Mesenchymal stem cell (in vitro differentiated cells and primary cell): ENCODE measurements around the gene METTL15.
"Not testable (repeated sequence)": the region's sequence is repeated elsewhere in the genome, so short reads cannot be mapped to it uniquely, and the experiment has no call there.

Source experiments
- DNase-seq: peaks from one replicate; pipeline ENCODE4 v3.0.0-alpha.2; 2013
- H2AFZ ChIP-seq: one replicate; pipeline ENCODE4 v1.6.1; 2013; ENCODE audit warnings: low read depth, mild to moderate bottlenecking, control low read depth, inconsistent platforms, low read length, moderate library complexity
- H2AK5ac ChIP-seq: 2 replicates; pipeline ENCODE4 v1.6.1; 2013; ENCODE audit warnings: low read length, moderate library complexity, mild to moderate bottlenecking, inconsistent platforms; ENCODE audit not compliant: severe bottlenecking
- H2BK120ac ChIP-seq: one replicate; pipeline ENCODE4 v1.6.1; 2013; ENCODE audit warnings: low read depth, mild to moderate bottlenecking, inconsistent platforms, low read length, moderate library complexity
- H2BK12ac ChIP-seq, 2 experiments: one replicate each; pipeline ENCODE4 v1.6.1; 2013; ENCODE audit warnings: inconsistent platforms in 2 of 2, low read length in 2 of 2, mild to moderate bottlenecking in 2 of 2, moderate library complexity in 2 of 2, control low read depth in 1 of 2
- H2BK15ac ChIP-seq: one replicate; pipeline ENCODE4 v1.6.1; 2013; ENCODE audit warnings: mild to moderate bottlenecking, low read depth, inconsistent platforms; ENCODE audit not compliant: poor library complexity, severe bottlenecking
- H2BK5ac ChIP-seq: 2 replicates; pipeline ENCODE4 v1.6.1; 2013; ENCODE audit warnings: low read depth, mild to moderate bottlenecking, low read length, control low read depth, inconsistent platforms; ENCODE audit not compliant: poor library complexity, severe bottlenecking
- H3K14ac ChIP-seq, 2 experiments: one replicate each; pipeline ENCODE4 v1.6.1; 2013; ENCODE audit warnings: inconsistent platforms in 2 of 2, low read length in 2 of 2, control low read depth in 1 of 2, mild to moderate bottlenecking in 1 of 2, moderate library complexity in 1 of 2
- H3K18ac ChIP-seq, 2 experiments: one replicate each; pipeline ENCODE4 v1.6.1; 2013; ENCODE audit warnings: inconsistent platforms in 2 of 2, low read length in 2 of 2, control low read depth in 1 of 2, low read depth in 1 of 2, mild to moderate bottlenecking in 1 of 2
- H3K23ac ChIP-seq, 2 experiments: one replicate each; pipeline ENCODE4 v1.6.1; 2013; ENCODE audit warnings: inconsistent platforms in 2 of 2, low read length in 2 of 2, mild to moderate bottlenecking in 2 of 2, moderate library complexity in 2 of 2, control low read depth in 1 of 2
- H3K27ac ChIP-seq: 2 replicates; pipeline ENCODE4 v1.5.1; 2013; ENCODE audit warnings: mild to moderate bottlenecking, moderate library complexity, low read length, control low read depth, inconsistent platforms; ENCODE audit not compliant: poor library complexity, severe bottlenecking
- H3K27me3 ChIP-seq, 2 experiments: 2 replicates each; pipeline versions ENCODE4 v1.6.1 to v1.7.0; 2013; ENCODE audit warnings: low read length in 2 of 2, mild to moderate bottlenecking in 2 of 2, moderate library complexity in 2 of 2, control low read depth in 1 of 2, inconsistent platforms in 1 of 2; ENCODE audit not compliant: control insufficient read depth in 1 of 2, insufficient read depth in 1 of 2
- H3K36me3 ChIP-seq, 2 experiments: 2 replicates each; pipeline versions ENCODE4 v1.6.1 to v1.7.0; 2013; ENCODE audit warnings: low read length in 2 of 2, control low read depth in 1 of 2, inconsistent platforms in 1 of 2, low read depth in 1 of 2, mild to moderate bottlenecking in 1 of 2; ENCODE audit not compliant: insufficient read depth in 2 of 2, control insufficient read depth in 1 of 2
- H3K4ac ChIP-seq, 2 experiments: one replicate each; pipeline ENCODE4 v1.6.1; 2013; ENCODE audit warnings: inconsistent platforms in 2 of 2, low read length in 2 of 2, mild to moderate bottlenecking in 2 of 2, moderate library complexity in 2 of 2, control low read depth in 1 of 2, low read depth in 1 of 2
- H3K4me1 ChIP-seq: 2 replicates; pipeline ENCODE4 v1.6.1; 2013; ENCODE audit warnings: low read depth, low read length, control low read depth; ENCODE audit not compliant: control insufficient read depth, insufficient read depth
- H3K4me2 ChIP-seq: 2 replicates; pipeline ENCODE4 v1.6.1; 2013; ENCODE audit warnings: low read length, mild to moderate bottlenecking, inconsistent platforms; ENCODE audit not compliant: poor library complexity, severe bottlenecking
- H3K4me3 ChIP-seq, 2 experiments: 2 replicates each; pipeline versions ENCODE4 v1.5.1 to v1.7.0; 2013; ENCODE audit warnings: low read length in 2 of 2, mild to moderate bottlenecking in 2 of 2, control low read depth in 1 of 2, low read depth in 1 of 2; ENCODE audit not compliant: insufficient read depth in 1 of 2
- H3K79me1 ChIP-seq: replicated peaks from 2 replicates; pipeline ENCODE4 v1.6.1; 2013; ENCODE audit warnings: mild to moderate bottlenecking, control low read depth, low read length, inconsistent platforms; ENCODE audit not compliant: poor library complexity, severe bottlenecking
- H3K9ac ChIP-seq: 2 replicates; pipeline ENCODE4 v1.7.0; 2013; ENCODE audit warnings: mild to moderate bottlenecking, low read length, moderate library complexity
- H3K9me3 ChIP-seq: 2 replicates; pipeline ENCODE4 v1.7.0; 2013; ENCODE audit warnings: mild to moderate bottlenecking, low read length; ENCODE audit not compliant: control insufficient read depth
- H4K8ac ChIP-seq: one replicate; pipeline ENCODE4 v1.6.1; 2013; ENCODE audit warnings: inconsistent platforms, mild to moderate bottlenecking, low read length, moderate library complexity
- H4K91ac ChIP-seq: one replicate; pipeline ENCODE4 v1.6.1; 2013; ENCODE audit warnings: mild to moderate bottlenecking, low read length, inconsistent platforms
- WGBS: methylation state at CpG from one replicate; pipeline ENCODE4 v1.1.7; 2013; ENCODE audit warnings: mixed read lengths; 5-methylcytosine and 5-hydroxymethylcytosine counted together

METTL15 gene

GRCh38 chr11:28274216-28274615, 166.0 kb downstream of the METTL15 start:
- no peak overlapping the region for H2AFZ ChIP-seq
- no peak for DNase-seq
- no peak overlapping the region for H4K91ac ChIP-seq
- H4K8ac ChIP-seq, result no peak overlapping the region
- no peak overlapping the region for H3K4me2 ChIP-seq
- no peaks in the 10 kb centered on the region for H3K27me3 ChIP-seq
- H3K36me3 ChIP-seq, result no peaks in the 10 kb centered on the region
- H3K23ac ChIP-seq, result no peak overlapping the region
- no peak overlapping the region for H3K27ac ChIP-seq
- H3K9me3 ChIP-seq, result no peaks in the 10 kb centered on the region
- H2BK120ac ChIP-seq, result no peak overlapping the region
- H3K18ac ChIP-seq, result no peak overlapping the region
- no peak overlapping the region for H3K4ac ChIP-seq
- H3K14ac ChIP-seq, result no peak overlapping the region
- H2BK12ac ChIP-seq, result no peak overlapping the region
- no peaks in the 10 kb centered on the region for H3K4me1 ChIP-seq
- H3K79me1 ChIP-seq, result peaks cover 4% of the 10 kb centered on the region
- H2BK5ac ChIP-seq, result no peak overlapping the region
- no peak overlapping the region for H3K4me3 ChIP-seq
- H3K9ac ChIP-seq, result no peak overlapping the region
- H2BK15ac ChIP-seq, result no peak overlapping the region
- no peak overlapping the region for H2AK5ac ChIP-seq

DNA sequence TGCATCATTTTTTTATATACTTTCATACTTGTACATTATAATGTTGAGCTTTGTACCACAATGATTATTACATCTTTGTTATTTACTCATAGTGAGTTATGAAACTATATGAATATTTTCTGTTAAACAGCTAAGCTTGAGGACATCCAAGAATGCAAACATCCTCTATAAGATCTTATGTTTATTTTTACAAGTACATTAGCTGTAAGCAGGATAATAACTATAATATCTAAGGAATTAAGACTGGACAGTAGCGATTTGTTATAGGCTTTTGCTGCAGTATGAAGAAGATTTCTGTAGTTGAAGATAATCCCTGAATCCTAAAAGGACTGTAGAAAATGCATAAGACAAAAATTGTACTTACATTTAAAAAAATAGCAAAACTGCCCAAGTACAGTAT, 176.0 kb downstream of the METTL15 start:
- Histone ChIP-seq H3K9ac (no peak overlapping the region), H2BK120ac (no peak overlapping the region), H3K27ac (no peak overlapping the region), H2BK15ac (no peak overlapping the region), H3K4ac (no peak overlapping the region), H3K79me1 (peaks cover 8% of the 10 kb centered on the region), H3K14ac (no peak overlapping the region), H2BK12ac (no peak overlapping the region), H3K36me3 (no peaks in the 10 kb centered on the region), H2AFZ (no peak overlapping the region), H3K23ac (no peak overlapping the region), H3K4me2 (no peak overlapping the region), H3K27me3 (no peaks in the 10 kb centered on the region), H3K18ac (no peak overlapping the region), H3K4me1 (no peaks in the 10 kb centered on the region), H4K91ac (no peak overlapping the region), H3K4me3 (no peak overlapping the region), H2BK5ac (no peak overlapping the region), H3K9me3 (no peaks in the 10 kb centered on the region), H4K8ac (no peak overlapping the region), H2AK5ac (no peak overlapping the region)
- DNase-seq, result no peak
- WGBS, result no CpG with 5 or more reads among the region's 1 CpG

DNA sequence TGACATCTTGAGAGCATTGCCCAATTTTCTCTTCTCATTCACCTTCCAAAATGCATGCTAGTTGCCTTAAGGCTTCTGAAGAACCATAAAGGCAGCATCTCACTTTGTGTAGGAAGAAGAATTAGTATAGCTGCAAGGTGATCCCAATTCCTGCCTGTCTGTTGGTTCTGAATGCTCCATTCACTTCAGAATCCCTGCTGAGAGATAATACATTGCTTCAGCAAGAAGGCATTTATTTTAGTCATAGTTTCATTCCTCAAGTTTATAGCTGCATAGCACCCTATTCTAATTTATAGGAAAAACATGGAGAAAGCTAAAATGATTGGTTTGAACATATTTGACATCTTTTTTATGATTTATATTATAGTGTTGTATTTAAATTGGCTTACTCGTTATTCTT, 181.3 kb downstream of the METTL15 start:
- H4K8ac ChIP-seq, result no peak overlapping the region
- H2BK120ac ChIP-seq, result no peak overlapping the region
- no peak overlapping the region for H2AK5ac ChIP-seq
- no CpG with 5 or more reads among the region's 1 CpG for WGBS
- peaks cover 0 to 18% of the 10 kb centered on the region in 2 experiments for H3K36me3 ChIP-seq
- no peak overlapping the region for H3K4me3 ChIP-seq
- no peak for DNase-seq
- H3K4me1 ChIP-seq, result no peaks in the 10 kb centered on the region
- no peak overlapping the region for H2BK12ac ChIP-seq
- H3K18ac ChIP-seq, result no peak overlapping the region
- no peaks in the 10 kb centered on the region for H3K27me3 ChIP-seq
- no peak overlapping the region for H3K23ac ChIP-seq
- no peak overlapping the region for H3K4ac ChIP-seq
- peak overlapping the region; percentile 53 for H3K27ac ChIP-seq
- no peaks in the 10 kb centered on the region for H3K9me3 ChIP-seq
- peaks cover 9% of the 10 kb centered on the region for H3K79me1 ChIP-seq
- no peak overlapping the region for H3K9ac ChIP-seq
- H3K14ac ChIP-seq, result no peak overlapping the region
- no peak overlapping the region for H2BK15ac ChIP-seq
- no peak overlapping the region for H2BK5ac ChIP-seq
- no peak overlapping the region for H4K91ac ChIP-seq
- H3K4me2 ChIP-seq, result no peak overlapping the region
- no peak overlapping the region for H2AFZ ChIP-seq

DNA sequence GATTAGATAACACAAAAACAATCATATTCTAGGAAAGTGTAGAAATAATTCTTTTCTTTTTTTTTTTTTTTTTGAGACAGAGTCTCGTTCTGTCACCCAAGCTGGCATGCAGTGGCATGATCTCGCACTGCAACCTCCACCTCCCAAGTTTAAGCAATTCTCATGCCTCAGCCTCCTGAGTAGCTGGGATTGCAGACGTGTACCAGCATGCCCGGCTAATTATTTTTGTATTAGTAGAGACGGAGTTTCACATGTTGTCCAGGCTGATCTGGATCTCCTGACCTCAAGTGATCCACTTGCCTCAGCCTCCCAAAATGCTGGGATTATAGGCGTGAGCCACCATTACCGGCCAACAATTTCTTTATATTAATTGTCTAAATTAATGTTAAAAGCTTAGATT, 182.8 kb downstream of the METTL15 start:
- not testable (repeated sequence) for H2AFZ ChIP-seq, H3K4me3 ChIP-seq, H2AK5ac ChIP-seq, H3K79me1 ChIP-seq, H3K23ac ChIP-seq, H2BK120ac ChIP-seq, H3K9me3 ChIP-seq, H3K27ac ChIP-seq, H3K4ac ChIP-seq, DNase-seq, H2BK5ac ChIP-seq, H3K27me3 ChIP-seq, H2BK12ac ChIP-seq, H3K9ac ChIP-seq, H3K4me2 ChIP-seq, H4K91ac ChIP-seq, H2BK15ac ChIP-seq, H3K4me1 ChIP-seq, H3K14ac ChIP-seq, H3K18ac ChIP-seq, H4K8ac ChIP-seq
- peaks cover 0 to 18% of the 10 kb centered on the region in 2 experiments for H3K36me3 ChIP-seq
- 96% methylated on average over 4 of the region's 7 CpGs for WGBS
